Urinary bladder (tissue), 4 donors: ENCODE measurements around the gene SNRPA1. TPM values are rescaled to one million over a fixed set of nuclear protein-coding genes. Genes with fewer than 3 reads are reported as not detected.

Experiments
- DNase-seq: peaks from one replicate; pipeline ENCODE4 v3.0.0-alpha.2; 2015; ENCODE audit errors: extremely low spot score
- H3K27ac ChIP-seq: one replicate; pipeline ENCODE4 v1.5.1; 2013; ENCODE audit warnings: low read depth, mild to moderate bottlenecking, moderate library complexity
- H3K36me3 ChIP-seq: one replicate; pipeline ENCODE4 v1.6.1; 2013; ENCODE audit warnings: mild to moderate bottlenecking, moderate library complexity; ENCODE audit not compliant: insufficient read depth
- H3K4me1 ChIP-seq: one replicate; pipeline ENCODE4 v1.6.1; 2013; ENCODE audit warnings: mild to moderate bottlenecking, moderate library complexity; ENCODE audit not compliant: insufficient read depth
- H3K4me3 ChIP-seq: one replicate; pipeline ENCODE4 v1.5.1; 2013; ENCODE audit warnings: low read depth, low read length
- WGBS: extraction: QIAGEN DNeasy Blood & Tissue Kit; methylation state at CpG from one replicate; pipeline ENCODE4 v1.1.7; 2013; 5-methylcytosine and 5-hydroxymethylcytosine counted together
- polyA plus RNA-seq: library from polyadenylated mRNA; stranded (reverse); fragments of 200-250 nt; gene quantifications from one replicate; pipeline ENCODE4 v1.2.3, GENCODE V29; 2013
- total RNA-seq: library from RNA; depleted of rRNA; stranded (reverse); fragments of >200 nt; gene quantifications from one replicate; pipeline ENCODE4 v1.2.3, GENCODE V29; 2014
- donor health status: healthy with polysubstance abuse.
- donor health status: healthy.

Gene SNRPA1
- total and polyA plus RNA-seq, 2 donors: 18.5 to 32.2 TPM

DNA sequence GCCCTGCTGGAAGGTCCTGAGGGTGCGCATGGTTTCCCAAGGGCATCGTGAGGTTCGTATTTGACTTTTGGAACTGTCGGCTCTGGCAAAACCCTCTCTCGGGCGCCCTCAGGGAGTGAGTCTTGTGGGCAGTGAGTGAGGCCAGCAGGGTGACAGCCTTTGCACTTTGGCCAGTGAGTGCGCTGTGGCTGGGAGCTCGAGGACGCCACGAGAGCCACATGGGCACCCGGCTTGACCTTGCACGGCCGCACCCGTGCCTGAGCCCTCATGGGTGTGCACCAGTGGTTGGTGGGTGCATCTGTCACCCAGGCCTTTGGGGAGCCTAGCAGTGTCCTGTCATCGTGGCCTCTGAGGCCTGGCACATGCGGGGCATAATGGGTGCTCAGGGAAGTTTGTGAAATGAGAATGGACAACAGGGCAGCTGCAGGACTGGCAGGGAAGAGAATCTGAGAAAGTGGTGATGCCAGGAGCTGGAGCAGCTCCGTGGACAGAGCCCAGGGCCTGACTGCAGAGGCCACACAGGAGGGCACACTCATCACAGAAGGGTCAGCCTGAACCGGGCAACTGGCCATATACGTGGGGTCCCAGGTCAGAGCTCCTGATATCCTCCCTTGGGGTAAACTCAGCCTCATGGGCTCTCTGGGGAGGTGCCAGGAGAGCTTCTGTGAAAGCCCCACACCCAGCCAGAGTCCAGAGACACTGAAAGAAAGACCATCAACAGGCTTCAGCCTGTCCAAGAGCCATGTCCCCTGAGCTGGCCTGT lies 30.4 kb upstream of the SNRPA1 start:
- Histone ChIP-seq H3K4me3 (no peak overlapping the region), H3K36me3 (no peaks in the 10 kb centered on the region), H3K27ac (no peak overlapping the region), H3K4me1 (no peaks in the 10 kb centered on the region)
- 91% methylated on average over 19 of the region's 19 CpGs for WGBS
- no peak for DNase-seq

DNA sequence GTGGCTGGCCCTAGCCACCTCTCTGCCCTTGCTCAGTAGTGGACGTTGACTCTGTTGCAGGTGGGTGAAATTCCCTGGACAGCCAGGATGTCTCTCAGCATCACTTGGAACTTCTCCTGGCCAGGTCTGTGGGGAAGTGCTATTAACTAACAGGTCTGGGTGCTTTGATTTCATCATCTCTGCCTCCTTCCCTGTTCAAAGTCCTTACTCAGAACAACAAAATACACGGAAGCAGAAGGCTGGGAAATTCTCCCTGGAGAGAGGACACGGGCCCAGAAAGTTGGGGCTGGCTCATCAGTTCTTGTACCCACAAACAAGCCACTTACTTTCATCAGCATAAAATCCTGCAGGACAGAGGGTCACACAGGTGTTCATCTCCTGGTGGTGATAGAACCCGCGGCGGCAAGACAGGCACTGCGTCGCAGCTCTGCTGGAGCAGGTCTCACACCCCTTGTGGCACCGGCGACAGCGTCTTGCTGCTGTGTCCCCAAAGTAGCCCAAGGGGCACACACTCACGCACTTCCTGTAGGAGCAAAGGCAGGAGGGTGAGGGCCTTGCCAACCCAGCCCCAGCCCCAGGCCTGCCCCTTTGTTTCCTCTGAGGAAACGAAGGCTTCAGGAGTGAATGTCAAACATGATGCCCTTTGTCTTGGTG lies 29.6 kb upstream of the SNRPA1 start:
- H3K27ac ChIP-seq: no peak overlapping the region
- H3K36me3 ChIP-seq: no peaks in the 10 kb centered on the region
- WGBS: 88% methylated on average over 13 of the region's 13 CpGs
- no peaks in the 10 kb centered on the region for H3K4me1 ChIP-seq
- no peak for DNase-seq
- H3K4me3 ChIP-seq: no peak overlapping the region

DNA sequence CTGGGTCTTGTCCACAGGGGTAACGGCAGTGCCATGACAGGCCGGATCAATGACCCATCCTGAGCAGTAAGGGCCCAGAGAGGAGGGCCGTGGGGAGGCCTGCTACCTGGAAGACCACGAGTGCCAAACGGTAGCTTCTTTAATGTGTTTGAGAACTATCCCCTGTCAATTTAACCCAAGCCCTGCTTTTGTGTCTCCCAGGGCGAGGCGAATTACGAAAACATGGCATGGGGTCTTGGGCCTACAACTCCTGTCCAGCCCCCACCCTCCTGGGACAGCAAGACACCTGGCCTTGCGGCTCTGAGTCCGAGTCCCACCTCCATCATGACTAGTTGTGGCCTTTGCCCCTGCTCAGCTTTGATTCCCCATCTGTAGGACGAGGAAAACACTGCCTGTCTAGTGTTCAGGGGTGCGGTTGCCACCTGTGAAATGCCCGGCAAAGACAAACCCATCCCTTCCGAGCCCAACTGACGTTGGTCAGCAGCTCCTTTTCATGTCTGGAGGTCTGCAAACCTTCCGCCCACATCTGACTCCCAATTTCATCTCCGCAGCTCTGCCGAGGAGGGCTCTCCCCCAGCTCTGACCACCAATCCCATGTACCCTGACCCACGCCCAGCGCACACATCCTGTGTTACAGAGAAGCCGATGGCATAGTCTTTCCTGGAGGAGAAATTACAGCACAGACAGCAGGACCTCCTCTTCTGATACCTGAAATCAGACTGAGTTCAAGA lies 28.9 kb upstream of the SNRPA1 start:
- DNase-seq: no peak
- no peak overlapping the region for H3K27ac ChIP-seq
- H3K4me1 ChIP-seq: no peaks in the 10 kb centered on the region
- 89% methylated on average over 21 of the region's 21 CpGs for WGBS
- H3K4me3 ChIP-seq: no peak overlapping the region
- H3K36me3 ChIP-seq: no peaks in the 10 kb centered on the region

DNA sequence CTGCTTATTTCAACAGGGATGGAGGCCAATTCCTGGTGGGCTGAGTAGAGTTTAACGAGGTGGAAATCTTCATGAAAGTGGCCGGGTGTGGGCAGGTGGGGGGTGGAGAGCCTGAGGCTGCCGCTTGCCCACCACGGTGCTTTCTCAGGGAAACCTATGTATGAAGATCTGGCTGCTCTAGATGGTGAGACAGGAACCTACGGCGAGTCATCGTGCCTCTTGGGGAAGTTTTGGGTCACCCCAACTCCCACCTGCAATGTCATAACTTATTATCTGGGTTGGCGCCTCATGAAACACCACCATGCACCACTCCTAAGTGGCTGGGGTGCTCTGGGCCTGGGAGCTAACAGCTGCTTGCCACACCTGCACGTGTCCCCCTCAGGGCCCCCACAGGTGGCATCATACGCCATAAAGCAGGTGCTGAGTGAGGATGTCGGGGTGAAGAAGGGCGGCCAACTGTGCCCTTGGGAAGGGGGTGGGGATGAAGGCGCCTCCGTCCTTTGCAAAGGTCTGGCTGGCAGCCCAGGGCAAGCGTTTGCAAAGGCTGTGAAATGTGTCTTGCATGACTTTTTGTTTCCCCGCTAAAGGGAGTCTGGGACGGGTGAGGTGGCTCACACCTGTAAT lies 27.9 kb upstream of the SNRPA1 start:
- Histone ChIP-seq H3K36me3 (no peaks in the 10 kb centered on the region), H3K27ac (no peak overlapping the region), H3K4me3 (no peak overlapping the region), H3K4me1 (no peaks in the 10 kb centered on the region)
- DNase-seq: no peak
- WGBS: 86% methylated on average over 17 of the region's 17 CpGs

DNA sequence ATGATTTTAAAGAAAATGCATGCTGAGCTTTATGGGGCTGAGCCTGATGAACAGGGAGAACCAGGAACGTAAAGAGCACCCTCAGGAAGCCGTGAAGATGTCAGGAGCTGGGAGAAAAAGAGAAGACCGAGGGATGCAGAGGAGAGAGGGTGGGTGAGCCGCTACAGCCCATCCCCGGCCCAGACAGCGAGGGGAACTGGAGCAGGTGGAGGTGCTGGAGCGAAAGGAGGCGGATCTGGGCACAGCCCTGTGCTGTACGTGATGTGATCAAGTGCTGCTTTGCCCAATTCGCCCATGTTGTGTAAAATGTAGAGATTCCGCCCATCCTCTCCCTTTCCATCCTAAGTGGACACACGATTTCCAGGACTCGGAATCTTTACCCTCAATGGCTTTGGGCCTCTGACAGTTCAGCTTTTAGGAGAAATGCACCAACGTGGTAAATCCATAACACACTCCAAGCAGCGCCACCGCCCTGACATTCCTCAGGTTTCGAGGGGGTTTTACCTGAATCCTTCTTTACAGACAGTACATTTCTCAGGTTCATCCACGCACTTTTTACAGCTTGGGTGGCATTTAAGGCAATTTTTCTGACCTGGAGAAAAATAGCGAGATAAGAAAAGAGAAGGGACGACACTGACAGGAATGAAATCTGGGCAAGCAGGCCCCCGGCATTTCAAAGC lies 27.1 kb upstream of the SNRPA1 start:
- Histone ChIP-seq H3K4me3 (no peak overlapping the region), H3K36me3 (no peaks in the 10 kb centered on the region), H3K4me1 (no peaks in the 10 kb centered on the region), H3K27ac (no peak overlapping the region)
- no peak for DNase-seq
- 88% methylated on average over 21 of the region's 21 CpGs for WGBS

DNA sequence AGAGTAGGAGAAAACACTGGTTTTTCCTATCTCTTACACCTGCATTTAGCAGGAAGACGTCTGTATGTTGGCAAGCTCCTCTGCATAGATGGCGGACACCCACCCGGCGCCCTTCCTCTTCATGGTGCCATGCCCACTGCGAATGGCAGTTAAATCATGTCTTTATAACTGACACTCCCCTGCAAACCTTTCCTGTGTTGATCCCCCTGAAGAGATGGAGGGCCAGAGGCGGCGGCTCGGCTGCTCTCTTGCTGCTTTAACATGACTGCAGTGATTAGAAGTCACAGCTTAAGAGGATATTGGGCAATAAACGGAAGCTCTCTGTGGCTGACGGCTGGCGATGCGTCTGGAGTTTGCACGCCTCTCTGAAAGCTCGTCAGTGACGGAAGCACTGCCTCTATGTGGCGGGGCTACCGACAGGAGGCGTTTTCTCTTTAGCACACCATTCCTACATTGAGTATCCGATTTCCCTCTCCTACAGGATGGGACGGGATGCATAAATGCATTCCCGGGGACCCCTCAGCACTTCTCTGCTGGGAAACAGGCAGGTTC lies 25.5 kb upstream of the SNRPA1 start:
- no peak for DNase-seq
- Histone ChIP-seq H3K4me1 (no peaks in the 10 kb centered on the region), H3K27ac (no peak overlapping the region), H3K4me3 (no peak overlapping the region), H3K36me3 (no peaks in the 10 kb centered on the region)
- 24% methylated on average over 21 of the region's 21 CpGs for WGBS

DNA sequence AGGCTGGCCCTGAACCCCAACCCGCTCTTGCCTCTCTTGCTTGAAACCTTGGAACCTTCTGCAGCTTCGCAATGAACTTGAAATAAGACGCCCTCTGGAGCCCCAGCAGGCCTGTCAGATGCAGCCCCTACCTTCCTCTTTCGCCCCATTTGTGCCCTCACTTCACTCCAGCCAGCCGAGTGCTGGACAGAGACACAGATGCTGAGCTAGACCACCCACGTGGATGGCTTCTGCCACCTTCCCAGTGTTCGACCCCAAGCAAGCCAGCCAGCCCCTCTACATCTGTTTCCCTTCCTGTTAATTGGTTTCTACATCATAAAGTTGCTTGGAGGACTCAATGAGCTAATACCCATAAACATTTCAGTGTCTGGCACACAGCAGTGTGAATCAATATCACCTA lies 23.8 kb upstream of the SNRPA1 start:
- no peaks in the 10 kb centered on the region for H3K4me1 ChIP-seq
- H3K27ac ChIP-seq: no peak overlapping the region
- DNase-seq: no peak
- WGBS: 41% methylated on average over 7 of the region's 7 CpGs
- H3K36me3 ChIP-seq: no peaks in the 10 kb centered on the region
- H3K4me3 ChIP-seq: no peak overlapping the region

DNA sequence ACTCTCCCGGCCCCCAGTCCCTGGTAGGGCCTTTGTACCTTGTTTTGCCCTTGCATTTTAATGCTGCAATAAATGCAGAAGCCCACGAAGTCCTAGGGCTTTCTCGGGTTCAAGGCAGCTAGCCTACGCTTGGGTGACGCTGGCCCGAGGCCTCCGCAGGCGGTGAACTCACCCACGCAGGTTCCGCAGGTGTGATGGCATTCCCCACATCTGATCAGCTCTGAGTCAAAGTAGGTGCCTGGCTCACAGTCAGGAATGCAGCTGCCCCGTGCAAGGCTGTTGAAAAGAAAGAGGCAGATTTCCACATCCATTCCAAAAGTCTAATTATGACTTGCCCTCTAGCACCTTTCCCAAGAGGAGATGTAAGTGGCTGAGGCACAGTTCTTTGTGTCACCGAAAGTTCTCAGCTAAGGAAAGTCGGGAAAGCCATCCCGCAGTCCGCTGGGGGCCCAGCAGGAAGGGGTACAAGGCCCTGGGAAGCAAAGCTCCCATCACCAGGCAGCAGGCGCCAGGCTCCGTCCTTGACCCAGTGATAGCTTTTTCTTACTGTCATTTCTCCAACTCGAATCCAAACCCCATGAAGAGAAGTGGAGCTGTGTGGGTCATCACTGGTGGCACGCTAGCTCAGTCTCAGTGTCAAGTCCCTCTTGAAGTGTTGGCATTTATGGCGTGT lies 23.2 kb upstream of the SNRPA1 start:
- Histone ChIP-seq H3K4me3 (no peak overlapping the region), H3K4me1 (no peaks in the 10 kb centered on the region), H3K27ac (no peak overlapping the region), H3K36me3 (no peaks in the 10 kb centered on the region)
- WGBS: 85% methylated on average over 20 of the region's 20 CpGs
- DNase-seq: no peak

DNA sequence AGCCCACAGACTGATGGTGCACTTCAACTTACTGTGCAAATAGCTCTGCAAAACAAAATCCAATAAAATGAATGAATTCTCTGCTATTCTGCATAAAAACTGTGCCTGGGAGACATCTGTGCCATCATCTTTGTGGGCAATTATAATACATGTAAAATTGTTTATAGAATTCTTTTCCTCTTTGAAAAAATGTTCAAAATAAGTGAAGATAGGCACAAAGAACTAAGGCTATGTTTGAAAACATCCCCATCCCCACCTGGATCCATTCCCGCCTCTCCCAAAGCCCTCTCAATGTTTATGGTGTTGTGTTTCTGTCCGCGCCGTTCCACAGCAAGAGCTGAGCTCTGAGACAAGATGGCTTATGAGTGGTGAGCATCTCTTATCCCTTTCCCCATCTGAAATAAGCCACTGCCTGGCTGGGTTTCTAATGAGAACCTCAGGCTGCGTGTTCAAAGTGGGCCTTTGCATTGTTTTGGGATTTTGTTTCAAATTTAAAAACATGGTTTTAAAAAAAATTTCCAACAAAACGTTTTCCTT lies 22.4 kb upstream of the SNRPA1 start:
- no peak for DNase-seq

DNA sequence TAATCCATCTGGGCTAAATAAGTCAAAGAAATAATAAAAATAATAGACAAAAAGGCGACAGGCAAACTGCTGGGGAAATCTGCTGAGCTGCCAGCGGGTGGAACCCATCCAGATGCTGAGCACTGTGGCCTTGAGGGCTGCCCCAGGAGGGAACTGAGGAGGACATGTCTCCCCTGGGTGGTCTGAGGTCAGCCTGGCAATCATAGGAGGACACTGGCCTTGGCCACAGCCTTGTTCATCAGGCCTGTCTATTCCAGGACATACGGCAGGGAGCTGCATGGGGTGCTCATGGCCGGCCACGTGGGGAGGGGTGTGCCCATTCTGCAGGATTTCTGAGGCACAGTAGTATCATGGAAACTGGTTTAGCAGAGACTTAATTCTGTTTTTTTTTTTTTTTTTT lies 21.5 kb upstream of the SNRPA1 start:
- no peak for DNase-seq
- Histone ChIP-seq H3K4me3 (no peak overlapping the region), H3K36me3 (no peaks in the 10 kb centered on the region), H3K27ac (no peak overlapping the region), H3K4me1 (no peaks in the 10 kb centered on the region)
- WGBS: 78% methylated on average over 5 of the region's 5 CpGs

More for the DNA sequence above, 22.4 kb upstream of the SNRPA1 start:
- no peak overlapping the region for H3K4me3 ChIP-seq
- H3K4me1 ChIP-seq: no peaks in the 10 kb centered on the region
- H3K36me3 ChIP-seq: no peaks in the 10 kb centered on the region
- WGBS: 65% methylated on average over 6 of the region's 6 CpGs
- H3K27ac ChIP-seq: no peak overlapping the region

DNA sequence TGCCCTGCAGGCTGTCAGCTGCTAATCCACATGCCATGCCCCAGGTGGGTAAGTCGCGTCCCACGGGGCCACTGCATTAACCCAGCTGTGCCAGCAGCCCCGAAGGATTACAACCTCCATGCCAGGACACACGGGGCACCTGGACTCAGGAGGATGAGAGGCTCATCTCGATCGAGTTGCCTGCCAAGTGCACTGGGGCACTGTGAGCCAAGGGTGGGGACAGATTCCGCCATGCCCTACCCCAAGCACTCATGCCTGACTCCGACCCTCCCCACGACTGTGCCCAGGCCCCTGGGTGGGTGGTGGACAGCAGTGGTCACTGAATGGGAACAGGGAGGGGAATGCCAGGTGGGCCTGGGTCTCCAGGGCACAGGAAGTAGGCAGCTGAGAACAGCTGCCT lies 20.7 kb upstream of the SNRPA1 start:
- no peaks in the 10 kb centered on the region for H3K36me3 ChIP-seq
- no peaks in the 10 kb centered on the region for H3K4me1 ChIP-seq
- WGBS: 90% methylated on average over 10 of the region's 10 CpGs
- no peak overlapping the region for H3K4me3 ChIP-seq
- no peak overlapping the region for H3K27ac ChIP-seq
- DNase-seq: no peak

DNA sequence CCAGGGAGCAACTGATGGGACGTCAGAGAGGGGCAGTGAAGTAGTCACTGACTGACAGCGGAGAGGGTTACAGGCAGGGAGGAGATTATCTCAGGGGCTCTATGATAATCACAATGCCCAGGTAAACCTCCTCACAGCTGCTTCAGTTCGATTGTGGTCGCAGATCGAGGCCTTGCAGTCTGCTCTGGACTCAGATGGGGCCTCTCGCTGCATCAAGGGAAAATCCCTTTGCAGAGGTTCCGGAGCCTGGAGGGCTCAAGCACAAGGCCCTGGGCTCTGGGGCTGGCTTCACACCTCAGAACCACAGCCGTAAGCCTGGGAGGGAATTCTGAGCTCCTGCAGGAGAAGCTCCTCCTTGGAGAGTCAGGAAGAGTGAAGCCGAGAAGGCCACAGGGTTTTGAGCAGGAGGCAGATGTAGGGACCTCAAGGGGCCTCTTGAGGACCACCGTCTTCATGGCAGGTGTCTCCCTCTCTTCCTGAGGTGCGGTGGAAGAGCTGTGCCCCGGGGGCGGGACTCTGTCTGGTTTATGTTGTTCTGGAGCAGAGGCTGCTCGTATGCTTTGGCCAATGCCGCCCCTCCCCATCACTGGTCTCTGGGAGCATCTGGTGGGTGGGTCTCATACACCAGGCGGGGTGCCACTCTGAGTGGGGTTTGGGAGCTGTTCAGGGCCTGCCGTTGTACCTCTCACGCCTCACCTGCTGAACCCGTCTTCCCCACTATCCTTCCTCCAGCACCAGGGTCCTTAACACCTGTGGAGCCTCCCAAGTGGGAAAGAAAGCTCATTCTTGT lies 19.5 kb upstream of the SNRPA1 start:
- Histone ChIP-seq H3K27ac (no peak overlapping the region), H3K4me3 (no peak overlapping the region), H3K36me3 (no peaks in the 10 kb centered on the region), H3K4me1 (no peaks in the 10 kb centered on the region)
- 82% methylated on average over 19 of the region's 19 CpGs for WGBS
- no peak for DNase-seq
